ENCODE measurements around the gene TLX2. TPM values are rescaled to one million over a fixed set of nuclear protein-coding genes. Genes with fewer than 3 reads are reported as not detected.

Gene TLX2
- total and polyA plus RNA-seq, 2 of the 4 experiments (the other 2 are of a cell fraction): not detected

DNA sequence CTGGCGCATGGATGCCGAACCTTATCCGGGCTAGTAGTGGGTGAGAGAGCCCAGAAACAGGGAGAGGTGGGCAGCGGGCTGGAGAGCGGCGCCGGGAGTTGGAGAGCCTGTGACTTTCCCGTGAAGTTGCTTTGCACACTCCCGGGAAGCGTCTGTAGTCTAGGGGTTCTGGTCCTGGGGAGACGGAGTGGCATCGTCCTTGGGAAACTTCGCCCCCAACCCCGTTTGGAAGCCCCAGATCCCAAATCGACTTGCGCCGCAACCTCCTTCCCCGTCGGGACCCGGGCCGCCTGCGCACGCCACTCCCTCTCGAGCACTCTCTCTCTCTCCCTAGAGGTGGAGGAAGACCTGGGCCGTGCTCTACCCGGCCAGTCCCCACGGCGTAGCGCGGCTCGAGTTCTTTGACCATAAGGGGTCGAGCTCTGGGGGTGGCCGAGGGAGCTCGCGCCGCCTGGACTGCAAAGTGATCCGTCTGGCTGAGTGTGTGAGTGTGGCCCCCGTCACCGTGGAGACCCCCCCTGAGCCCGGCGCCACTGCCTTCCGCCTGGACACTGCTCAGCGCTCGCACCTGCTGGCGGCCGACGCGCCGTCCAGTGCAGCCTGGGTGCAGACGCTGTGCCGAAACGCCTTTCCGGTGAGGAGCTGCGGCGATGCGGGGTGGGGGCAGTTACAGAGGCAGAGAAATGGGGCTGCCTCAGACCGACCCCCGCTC is 40.7 kb downstream of the TLX2 start:
- no peaks in the 10 kb centered on the region for H3K27me3 ChIP-seq (ENCODE audit: control insufficient read depth, insufficient read depth, low read length)
- no peaks in the 10 kb centered on the region for H3K9me3 ChIP-seq (ENCODE audit: control insufficient read depth, insufficient read depth, low read length)
- H2BK15ac ChIP-seq (ENCODE audit: low read depth, low read length): peak overlapping the region; percentile 70; the same call in 2 of the 3 replicates
- in situ Hi-C loops (cut with MboI; ENCODE audit: low sequenced_read_pairs): no loop called here
- peak overlapping the region; percentile 81 for H4K91ac ChIP-seq (ENCODE audit: insufficient read depth, low read depth, low read length)
- H2AK5ac ChIP-seq (ENCODE audit: low read depth, low read length): peak overlapping the region; percentile 37
- H2AFZ ChIP-seq (replicated peaks; ENCODE audit: low read length, poor library complexity): peak overlapping the region; percentile 95
- peaks cover 21% of the 10 kb centered on the region for H3K36me3 ChIP-seq (ENCODE audit: control insufficient read depth, insufficient read depth, low read length)
- peaks cover 16% of the 10 kb centered on the region for H3K4me1 ChIP-seq (ENCODE audit: control insufficient read depth, insufficient read depth, low read length)
- H2BK120ac ChIP-seq (ENCODE audit: low read depth, low read length): peak overlapping the region; percentile 85
- peaks cover 14% of the 10 kb centered on the region; the same call in 1 of the 2 replicates for H3K9me1 ChIP-seq (ENCODE audit: insufficient read depth, low read length)
- peak overlapping the region; percentile 90 for H3K9ac ChIP-seq (ENCODE audit: low read depth, low read length)
- H3K14ac ChIP-seq (replicated peaks; ENCODE audit: low read depth, low read length): peak overlapping the region; percentile 93
- H3K4me2 ChIP-seq (ENCODE audit: low read depth, low read length): peak overlapping the region; percentile 88
- intact Hi-C loops (cut with micrococcal nuclease): loop anchor here (1.0 to 2.0 kb wide), 2 partner anchors 32 to 48 kb away; partner anchors contain the start of gene PCGF1
- dilution Hi-C loops (cut with HindIII; ENCODE audit: low sequenced_read_pairs, unreplicated experiment): no loop called here
- H4K8ac ChIP-seq (ENCODE audit: low read depth in 2 of 2, low read length in 2 of 2): peak overlapping the region; percentile 40 to 79
- ATAC-seq (ENCODE audit: low read depth) (peak; percentile 40), DNase-seq (peak; percentile 27)
- no TSS peak for BruUV-seq (replicated peaks)
- H3K4me3 ChIP-seq (ENCODE audit: insufficient read depth, low read depth, low read length): peak overlapping the region; percentile 78
- H2BK5ac ChIP-seq (ENCODE audit: low read depth, low read length, poor library complexity, severe bottlenecking): peak overlapping the region; percentile 61
- H3K4ac ChIP-seq (ENCODE audit: low read depth, low read length): peak overlapping the region; percentile 95
- peak overlapping the region; percentile 93 for H3K23ac ChIP-seq (ENCODE audit: low read depth, low read length)
- peak overlapping the region; percentile 39; the same call in 1 of the 2 replicates for H2BK20ac ChIP-seq (ENCODE audit: low read depth, low read length)
- no peaks in the 10 kb centered on the region; the same call in 1 of the 2 replicates for H4K20me1 ChIP-seq (ENCODE audit: insufficient read depth, low read length)
- H2AK9ac ChIP-seq (replicated peaks; ENCODE audit: low read depth, low read length, poor library complexity): peak overlapping the region; percentile 92
- H3K56ac ChIP-seq (ENCODE audit: extremely low read depth, insufficient read depth, low read length): peak overlapping the region; percentile 66
- H3K79me1 ChIP-seq (ENCODE audit: low read depth in 1 of 2, low read length in 2 of 2): peaks cover 14 to 60% of the 10 kb centered on the region in 2 experiments
- H3K27ac ChIP-seq (ENCODE audit: insufficient read depth, low read length): peak overlapping the region; percentile 78
- WGBS, 2 experiments (ENCODE audit: extremely low coverage in 2 of 2, insufficient read length in 1 of 2): 10% methylated on average over 13 of the region's 58 CpGs; no CpG with 5 or more reads in 1 of the 2 experiments
- ChIA-PET POLR2A (ENCODE audit: unreplicated experiment) (no interaction called here), CTCF (no interaction called here)
- H3K18ac ChIP-seq (ENCODE audit: low read depth, low read length): peak overlapping the region; percentile 30
- H4K5ac ChIP-seq (ENCODE audit: low read depth, low read length): peak overlapping the region; percentile 66
- TF ChIP-seq FOS (IDR thresholded peaks at IDR 0.05; ENCODE audit: low read depth, low read length) (no peak), BHLHE40 (IDR thresholded peaks at IDR 0.05; ENCODE audit: low read depth, low read length) (no peak), MAFK (IDR thresholded peaks at IDR 0.05; ENCODE audit: low read depth, low read length) (no peak), CEBPB (IDR thresholded peaks at IDR 0.05; ENCODE audit: low read depth, low read length) (no peak), CHD1 (IDR thresholded peaks at IDR 0.05; ENCODE audit: low read depth, low read length) (no peak), POLR2A (IDR thresholded peaks at IDR 0.05; ENCODE audit: low read depth, low read length) (no peak), MXI1 (IDR thresholded peaks at IDR 0.05; ENCODE audit: borderline replicate concordance, low read depth, low read length) (no peak; the same call in 1 of the 2 replicates), NFE2L2 (IDR thresholded peaks at IDR 0.05; ENCODE audit: low read depth, low read length) (no peak), RFX5 (IDR thresholded peaks at IDR 0.05; ENCODE audit: low read depth, low read length) (no peak), ELK1 (IDR thresholded peaks at IDR 0.05; ENCODE audit: borderline replicate concordance, low read depth, low read length) (no peak), SMC3 (IDR thresholded peaks at IDR 0.05; ENCODE audit: low read depth, low read length) (no peak), MAZ (IDR thresholded peaks at IDR 0.05; ENCODE audit: borderline replicate concordance, low read depth, low read length) (no peak)
- TF ChIP-seq, protein P1, sequence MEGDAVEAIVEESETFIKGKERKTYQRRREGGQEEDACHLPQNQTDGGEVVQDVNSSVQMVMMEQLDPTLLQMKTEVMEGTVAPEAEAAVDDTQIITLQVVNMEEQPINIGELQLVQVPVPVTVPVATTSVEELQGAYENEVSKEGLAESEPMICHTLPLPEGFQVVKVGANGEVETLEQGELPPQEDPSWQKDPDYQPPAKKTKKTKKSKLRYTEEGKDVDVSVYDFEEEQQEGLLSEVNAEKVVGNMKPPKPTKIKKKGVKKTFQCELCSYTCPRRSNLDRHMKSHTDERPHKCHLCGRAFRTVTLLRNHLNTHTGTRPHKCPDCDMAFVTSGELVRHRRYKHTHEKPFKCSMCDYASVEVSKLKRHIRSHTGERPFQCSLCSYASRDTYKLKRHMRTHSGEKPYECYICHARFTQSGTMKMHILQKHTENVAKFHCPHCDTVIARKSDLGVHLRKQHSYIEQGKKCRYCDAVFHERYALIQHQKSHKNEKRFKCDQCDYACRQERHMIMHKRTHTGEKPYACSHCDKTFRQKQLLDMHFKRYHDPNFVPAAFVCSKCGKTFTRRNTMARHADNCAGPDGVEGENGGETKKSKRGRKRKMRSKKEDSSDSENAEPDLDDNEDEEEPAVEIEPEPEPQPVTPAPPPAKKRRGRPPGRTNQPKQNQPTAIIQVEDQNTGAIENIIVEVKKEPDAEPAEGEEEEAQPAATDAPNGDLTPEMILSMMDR (conservative IDR thresholded peaks at IDR 0.05; ENCODE audit: low read depth, low read length): no peak
- TF ChIP-seq, protein P2, sequence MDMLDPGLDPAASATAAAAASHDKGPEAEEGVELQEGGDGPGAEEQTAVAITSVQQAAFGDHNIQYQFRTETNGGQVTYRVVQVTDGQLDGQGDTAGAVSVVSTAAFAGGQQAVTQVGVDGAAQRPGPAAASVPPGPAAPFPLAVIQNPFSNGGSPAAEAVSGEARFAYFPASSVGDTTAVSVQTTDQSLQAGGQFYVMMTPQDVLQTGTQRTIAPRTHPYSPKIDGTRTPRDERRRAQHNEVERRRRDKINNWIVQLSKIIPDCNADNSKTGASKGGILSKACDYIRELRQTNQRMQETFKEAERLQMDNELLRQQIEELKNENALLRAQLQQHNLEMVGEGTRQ (IDR thresholded peaks at IDR 0.05; ENCODE audit: low read depth, low read length): no peak
